GM12864 (cell line): ENCODE measurements around the gene TBC1D4.
A peak's percentile ranks its signal among the peaks of the same experiment; 100 is the strongest.

Experiments used
- DNase-seq: peaks from one replicate; pipeline ENCODE4 v3.0.0-alpha.2; 2011; ENCODE audit warnings: low read depth
- H3K4me3 ChIP-seq: 2 replicates; pipeline ENCODE4 v1.5.1; 2011; ENCODE audit warnings: mild to moderate bottlenecking, low read depth, low read length, control low read depth
- CTCF ChIP-seq: IDR thresholded peaks from 2 replicates; pipeline ENCODE4 v1.5.1; 2011; ENCODE audit warnings: low read depth, mild to moderate bottlenecking, moderate library complexity, low read length, control low read depth, inconsistent platforms; ENCODE audit errors: missing control alignments

The TBC1D4 gene

DNA sequence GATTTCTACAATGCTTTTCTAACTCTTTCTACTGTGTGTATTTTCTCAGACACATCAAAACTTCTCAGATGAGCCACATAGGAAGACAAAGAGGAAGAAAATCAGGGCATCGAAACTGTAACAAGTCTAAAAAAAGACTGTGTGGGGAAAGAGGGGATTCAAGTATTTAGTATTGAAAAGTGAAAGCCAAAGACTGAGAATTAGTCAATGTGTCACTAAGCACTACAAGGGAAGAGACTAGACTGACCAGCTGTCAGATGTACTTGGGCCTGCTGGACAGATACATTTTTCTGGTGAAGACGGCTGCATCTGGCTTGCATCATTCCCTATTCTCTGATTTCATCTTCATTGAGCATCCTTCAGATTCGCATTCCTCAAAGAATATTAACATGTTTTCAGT is 30.3 kb upstream of the TBC1D4 start:
- no peak overlapping the region for H3K4me3 ChIP-seq
- no peak for TF ChIP-seq CTCF
- DNase-seq: peak; percentile 60

DNA sequence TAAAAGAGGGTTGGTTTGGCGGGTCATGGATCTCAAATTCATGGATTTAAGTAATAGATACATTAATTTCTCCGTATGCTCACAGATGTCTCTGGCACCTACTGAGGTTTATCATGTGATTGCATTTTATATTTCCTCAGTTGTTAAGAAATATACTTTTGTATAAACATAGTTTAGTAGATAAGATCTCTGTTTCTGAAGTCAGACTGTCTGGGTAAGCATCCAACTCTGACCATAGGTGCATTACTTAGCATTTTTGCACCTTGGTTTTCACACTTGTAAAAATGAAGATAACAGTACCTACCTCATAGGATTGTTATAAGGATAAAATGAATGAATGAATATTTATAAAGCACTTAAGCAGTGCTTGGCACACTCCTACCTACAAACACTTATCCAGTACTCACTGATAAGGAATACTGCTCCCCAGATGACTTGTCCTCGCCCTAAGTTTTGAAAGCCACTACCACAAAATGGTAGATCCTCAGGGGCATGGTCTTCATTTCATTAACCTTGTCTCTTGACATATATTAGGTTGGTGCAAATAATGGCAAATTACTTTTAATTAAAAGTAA is 29.2 kb upstream of the TBC1D4 start:
- H3K4me3 ChIP-seq: no peak overlapping the region
- TF ChIP-seq CTCF: no peak
- DNase-seq: no peak

GRCh38 chr13:75508002-75508548 is 26.1 kb upstream of the TBC1D4 start:
- DNase-seq: no peak
- no peak overlapping the region for H3K4me3 ChIP-seq
- TF ChIP-seq CTCF: no peak

DNA sequence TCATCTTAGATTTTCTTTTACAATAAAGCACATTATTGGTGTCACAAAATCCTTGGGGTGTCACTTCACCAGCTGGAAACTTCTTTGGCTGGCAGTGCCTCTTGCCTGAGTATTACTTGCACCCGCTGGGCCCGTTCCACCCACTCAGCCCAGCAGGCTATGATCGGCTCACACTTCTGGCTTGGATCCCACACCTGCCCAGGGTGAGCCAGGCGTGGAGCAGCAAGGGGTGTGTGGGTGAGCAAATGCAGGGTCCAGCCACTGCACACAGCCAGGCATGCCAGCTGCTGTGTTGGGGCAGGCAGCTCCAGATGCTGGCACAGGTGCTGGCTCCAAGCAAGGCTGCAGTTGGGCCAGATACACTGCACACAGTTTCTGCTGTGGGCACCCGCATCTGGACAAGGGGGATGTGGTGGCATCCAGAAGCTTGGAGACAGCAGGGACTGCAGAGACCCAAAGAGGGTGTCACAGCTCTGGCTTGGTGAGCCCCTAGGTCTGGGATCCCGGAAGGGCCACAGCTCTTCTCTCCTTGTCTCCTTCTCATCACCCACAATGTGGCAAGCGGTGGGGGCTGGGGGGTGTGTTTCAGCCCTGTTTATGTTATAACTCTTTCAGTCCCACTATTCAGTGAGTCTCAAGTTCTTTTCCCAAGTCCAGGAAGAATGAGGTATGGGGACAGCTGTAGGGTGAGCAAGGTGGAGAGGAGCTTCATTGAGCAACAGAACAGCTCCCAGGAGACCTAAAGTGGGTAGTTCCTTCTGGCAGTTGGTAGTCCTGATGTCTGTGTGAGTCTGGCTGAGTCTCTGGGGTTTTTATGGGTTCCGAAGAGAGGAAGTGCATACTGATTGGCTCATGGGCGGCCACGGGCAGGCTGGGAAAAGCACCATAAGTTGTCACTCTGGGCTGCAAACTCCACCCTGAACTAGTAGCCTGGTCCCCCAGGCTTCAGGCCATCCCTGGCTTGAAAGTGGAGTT is 25.3 kb upstream of the TBC1D4 start:
- no peak overlapping the region for H3K4me3 ChIP-seq
- TF ChIP-seq CTCF: no peak

GRCh38 chr13:75506018-75506417 is 24.0 kb upstream of the TBC1D4 start:
- no peak overlapping the region for H3K4me3 ChIP-seq
- DNase-seq: no peak
- no peak for TF ChIP-seq CTCF

More for the DNA sequence above, 25.3 kb upstream of the TBC1D4 start:
- DNase-seq: no peak

GRCh38 chr13:75505327-75505726 is 23.4 kb upstream of the TBC1D4 start:
- DNase-seq: no peak
- TF ChIP-seq CTCF: no peak
- no peak overlapping the region for H3K4me3 ChIP-seq
